AG10803 (cell line): ENCODE measurements around the gene LGALS3.

Experiments used
- DNase-seq: peaks from one replicate; pipeline ENCODE4 v3.0.0; 2010; ENCODE audit warnings: low read depth
- H3K4me3 ChIP-seq: 2 replicates; pipeline ENCODE4 v1.5.1; 2011; ENCODE audit warnings: mild to moderate bottlenecking, low read length, control low read depth
- TF ChIP-seq, protein P1 (sequence below): conservative IDR thresholded peaks from 2 replicates; pipeline ENCODE4 v1.5.1; 2011; ENCODE audit warnings: mild to moderate bottlenecking, low read length, control low read depth, inconsistent platforms

LGALS3 gene

DNA sequence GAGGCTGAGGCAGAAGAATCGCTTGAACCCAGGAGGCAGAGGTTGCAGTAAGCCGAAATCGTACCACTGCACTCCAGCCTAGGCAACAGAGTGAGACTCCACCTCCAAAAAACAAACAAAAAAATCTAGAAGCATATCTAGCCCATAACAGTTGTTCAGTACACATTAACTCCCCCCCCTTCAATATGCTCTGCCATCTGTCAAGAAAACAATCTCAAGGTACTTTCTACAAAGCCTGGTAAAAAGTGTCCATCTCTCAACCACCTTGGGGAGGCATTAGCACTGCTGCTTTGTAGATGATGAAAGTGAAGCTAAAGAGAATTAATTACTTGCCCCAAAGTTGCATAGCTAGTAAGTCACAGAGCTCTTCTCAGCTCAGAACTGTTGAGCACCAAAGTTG, 24.9 kb downstream of the LGALS3 start:
- no peak for DNase-seq
- TF ChIP-seq, protein P1, sequence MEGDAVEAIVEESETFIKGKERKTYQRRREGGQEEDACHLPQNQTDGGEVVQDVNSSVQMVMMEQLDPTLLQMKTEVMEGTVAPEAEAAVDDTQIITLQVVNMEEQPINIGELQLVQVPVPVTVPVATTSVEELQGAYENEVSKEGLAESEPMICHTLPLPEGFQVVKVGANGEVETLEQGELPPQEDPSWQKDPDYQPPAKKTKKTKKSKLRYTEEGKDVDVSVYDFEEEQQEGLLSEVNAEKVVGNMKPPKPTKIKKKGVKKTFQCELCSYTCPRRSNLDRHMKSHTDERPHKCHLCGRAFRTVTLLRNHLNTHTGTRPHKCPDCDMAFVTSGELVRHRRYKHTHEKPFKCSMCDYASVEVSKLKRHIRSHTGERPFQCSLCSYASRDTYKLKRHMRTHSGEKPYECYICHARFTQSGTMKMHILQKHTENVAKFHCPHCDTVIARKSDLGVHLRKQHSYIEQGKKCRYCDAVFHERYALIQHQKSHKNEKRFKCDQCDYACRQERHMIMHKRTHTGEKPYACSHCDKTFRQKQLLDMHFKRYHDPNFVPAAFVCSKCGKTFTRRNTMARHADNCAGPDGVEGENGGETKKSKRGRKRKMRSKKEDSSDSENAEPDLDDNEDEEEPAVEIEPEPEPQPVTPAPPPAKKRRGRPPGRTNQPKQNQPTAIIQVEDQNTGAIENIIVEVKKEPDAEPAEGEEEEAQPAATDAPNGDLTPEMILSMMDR = no peak
- no peak overlapping the region for H3K4me3 ChIP-seq

- no peak for DNase-seq
- TF ChIP-seq, protein P1 = no peak
Measured at GRCh38 chr14:55157080-55157479, 28.0 kb downstream of the LGALS3 start.

GRCh38 chr14:55158412-55158811, 29.4 kb downstream of the LGALS3 start:
- TF ChIP-seq, protein P1 = no peak
- H3K4me3 ChIP-seq = no peak overlapping the region
- no peak for DNase-seq

More at GRCh38 chr14:55157080-55157479, 28.0 kb downstream of the LGALS3 start:
- no peak overlapping the region for H3K4me3 ChIP-seq

GRCh38 chr14:55160989-55161388, 31.9 kb downstream of the LGALS3 start:
- H3K4me3 ChIP-seq = no peak overlapping the region
- TF ChIP-seq, protein P1 = peak; percentile 63
- peak; percentile 41 for DNase-seq

DNA sequence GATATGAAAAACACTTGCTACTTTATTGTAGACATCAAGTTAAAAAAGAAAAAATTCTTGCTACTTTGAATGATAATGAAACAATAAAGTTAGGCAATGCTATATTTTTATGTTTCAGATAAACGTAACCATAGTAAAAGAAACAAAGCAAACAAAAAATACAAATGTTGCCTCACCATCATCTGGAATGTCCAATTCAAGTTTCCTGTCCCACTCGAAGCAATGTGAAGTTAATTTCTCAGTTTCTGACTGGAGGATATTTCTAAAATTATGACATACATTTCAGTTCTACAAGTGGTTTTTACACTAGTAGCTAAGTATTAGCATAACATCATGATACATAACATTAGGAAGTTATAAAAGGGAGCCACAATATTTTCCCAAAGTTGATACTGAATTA, 41.5 kb downstream of the LGALS3 start:
- TF ChIP-seq, protein P1 = no peak
- peak; percentile 66 for DNase-seq
- no peak overlapping the region for H3K4me3 ChIP-seq

- no peak overlapping the region for H3K4me3 ChIP-seq
- DNase-seq = no peak
- TF ChIP-seq, protein P1 = no peak
Measured at GRCh38 chr14:55180006-55180405, 51.0 kb downstream of the LGALS3 start.

- no peak overlapping the region for H3K4me3 ChIP-seq
- TF ChIP-seq, protein P1 = no peak
- DNase-seq = no peak
Measured at GRCh38 chr14:55180434-55180833, 51.4 kb downstream of the LGALS3 start.
